ENCODE measurements around the gene FABP6.

Gene FABP6

GRCh38 chr5:160262151-160263074, 33.1 kb downstream of the FABP6 start:
- no peak for DNase-seq

GRCh38 chr5:160263326-160263855, 34.1 kb downstream of the FABP6 start:
- no peak for DNase-seq

GRCh38 chr5:160266044-160266443, 36.7 kb downstream of the FABP6 start:
- no peak for DNase-seq

GRCh38 chr5:160266752-160267345, 37.5 kb downstream of the FABP6 start:
- no peak for DNase-seq

- DNase-seq = no peak
Observed at GRCh38 chr5:160268121-160268520, 38.8 kb downstream of the FABP6 start.

GRCh38 chr5:160269017-160269416, 39.7 kb downstream of the FABP6 start:
- DNase-seq = no peak

GRCh38 chr5:160270704-160271103, 41.4 kb downstream of the FABP6 start:
- no peak for DNase-seq

GRCh38 chr5:160271396-160271795, 42.1 kb downstream of the FABP6 start:
- no peak for DNase-seq

GRCh38 chr5:160271836-160272235, 42.5 kb downstream of the FABP6 start:
- no peak for DNase-seq

GRCh38 chr5:160272264-160272663, 43.0 kb downstream of the FABP6 start:
- no peak for DNase-seq

- no peak for DNase-seq
Observed at GRCh38 chr5:160272889-160273288, 43.6 kb downstream of the FABP6 start.

- DNase-seq = no peak
Observed at GRCh38 chr5:160274483-160274931, 45.2 kb downstream of the FABP6 start.

GRCh38 chr5:160278343-160278742, 49.0 kb downstream of the FABP6 start:
- DNase-seq = no peak

GRCh38 chr5:160280384-160281095, 51.2 kb downstream of the FABP6 start:
- DNase-seq = no peak

GRCh38 chr5:160281275-160281674, 52.0 kb downstream of the FABP6 start:
- no peak for DNase-seq

GRCh38 chr5:160284291-160284873, 55.1 kb downstream of the FABP6 start:
- DNase-seq = no peak

- no peak for DNase-seq
Observed at GRCh38 chr5:160285316-160285715, 56.0 kb downstream of the FABP6 start.

- DNase-seq = no peak
Observed at GRCh38 chr5:160286947-160287346, 57.6 kb downstream of the FABP6 start.

- no peak for DNase-seq
Observed at GRCh38 chr5:160287378-160288051, 58.2 kb downstream of the FABP6 start.

Measured in central memory CD4-positive, alpha-beta T cell (primary cell).